Activated CD4-positive, alpha-beta T cell treated with anti-CD3 and anti-CD28 coated beads, Interleukin-2, amount 50 U/mL, for 1 hour (primary cell): Measurements from ENCODE around the gene MKRN2.
"Not testable (repeated sequence)": the region's sequence is repeated elsewhere in the genome, so short reads cannot be mapped to it uniquely, and the experiment has no call there.

Experiments used
- DNase-seq: peaks from one replicate; pipeline ENCODE4 v3.0.0-alpha.2; 2020

Gene MKRN2, protein sequence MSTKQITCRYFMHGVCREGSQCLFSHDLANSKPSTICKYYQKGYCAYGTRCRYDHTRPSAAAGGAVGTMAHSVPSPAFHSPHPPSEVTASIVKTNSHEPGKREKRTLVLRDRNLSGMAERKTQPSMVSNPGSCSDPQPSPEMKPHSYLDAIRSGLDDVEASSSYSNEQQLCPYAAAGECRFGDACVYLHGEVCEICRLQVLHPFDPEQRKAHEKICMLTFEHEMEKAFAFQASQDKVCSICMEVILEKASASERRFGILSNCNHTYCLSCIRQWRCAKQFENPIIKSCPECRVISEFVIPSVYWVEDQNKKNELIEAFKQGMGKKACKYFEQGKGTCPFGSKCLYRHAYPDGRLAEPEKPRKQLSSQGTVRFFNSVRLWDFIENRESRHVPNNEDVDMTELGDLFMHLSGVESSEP

DNA sequence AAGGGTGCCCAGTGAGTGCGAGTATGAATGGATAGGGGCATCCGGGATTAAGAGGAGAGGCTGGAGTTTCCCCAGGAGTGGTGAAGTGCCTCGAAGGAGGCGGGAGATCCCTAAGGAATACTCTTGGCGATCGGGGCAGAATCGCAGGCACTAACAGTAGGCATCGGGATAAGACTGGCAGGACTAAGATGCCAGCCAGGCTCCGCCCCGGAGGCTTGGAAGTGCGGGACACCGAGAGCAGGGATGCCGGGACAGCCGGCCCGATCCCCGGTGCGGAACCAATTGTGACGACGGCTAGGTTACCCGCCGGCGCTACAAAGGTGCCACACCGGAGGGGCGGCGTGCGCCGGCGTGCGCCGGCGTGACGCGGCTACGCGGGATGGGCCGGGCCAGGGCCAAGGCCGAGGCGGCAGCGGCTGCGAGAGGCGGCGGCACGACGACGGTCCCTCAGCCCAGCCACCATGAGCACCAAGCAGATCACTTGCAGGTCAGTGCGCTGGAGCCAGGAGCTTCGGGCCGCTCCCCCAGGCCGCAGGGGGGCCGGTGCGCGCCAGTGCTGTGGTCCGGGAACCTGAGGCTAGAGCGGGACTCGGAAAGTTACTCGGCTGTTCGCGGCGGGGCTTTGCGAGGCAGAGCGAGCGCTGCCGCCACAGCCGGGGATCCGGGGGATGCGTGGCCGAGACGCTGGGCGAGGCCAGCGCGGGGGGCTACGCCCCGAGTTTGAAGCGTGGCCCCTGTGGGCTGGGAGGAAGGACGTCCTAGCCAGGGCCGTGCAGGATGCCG lies at the start of gene MKRN2:
TSS of gene MKRN2 (plus strand) at position 398 of the 783 bp plus-strand sequence. CDS start at position 462, 64 bp downstream.
- peak; percentile 79 for DNase-seq

DNA sequence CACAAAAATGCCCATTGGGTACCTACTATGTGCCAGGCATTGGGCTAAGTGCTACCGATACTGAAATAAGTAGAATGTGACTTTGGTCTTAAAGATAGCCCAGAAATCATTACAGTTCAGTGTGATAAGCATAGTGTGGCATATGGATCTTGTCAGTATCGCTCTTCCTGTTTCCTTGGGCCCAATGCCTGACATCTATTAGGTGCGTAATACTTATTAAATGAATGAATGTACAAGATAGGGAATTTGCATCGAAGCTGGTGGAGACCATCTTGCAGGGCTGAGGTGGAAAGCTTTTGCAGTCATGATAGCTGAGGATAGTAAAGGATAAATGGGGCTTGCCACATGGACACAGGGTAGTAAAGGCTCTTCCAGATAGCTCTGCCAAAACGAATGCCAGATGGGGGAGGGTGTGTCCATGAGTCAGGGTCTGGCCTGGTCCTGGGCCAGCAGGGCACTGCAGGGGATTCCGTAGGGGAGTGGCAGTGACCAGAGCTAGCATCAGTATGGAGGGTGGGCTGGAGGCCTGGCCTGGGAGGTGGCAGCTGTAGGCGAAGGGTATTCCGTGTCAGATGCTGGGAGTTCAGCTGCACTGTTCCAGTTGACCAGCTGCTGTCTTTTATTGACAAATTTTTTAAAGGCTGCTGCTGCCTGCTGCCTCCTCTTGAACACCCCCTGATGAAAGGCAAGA lies 49.2 kb upstream of the MKRN2 start:
- no peak for DNase-seq

DNA sequence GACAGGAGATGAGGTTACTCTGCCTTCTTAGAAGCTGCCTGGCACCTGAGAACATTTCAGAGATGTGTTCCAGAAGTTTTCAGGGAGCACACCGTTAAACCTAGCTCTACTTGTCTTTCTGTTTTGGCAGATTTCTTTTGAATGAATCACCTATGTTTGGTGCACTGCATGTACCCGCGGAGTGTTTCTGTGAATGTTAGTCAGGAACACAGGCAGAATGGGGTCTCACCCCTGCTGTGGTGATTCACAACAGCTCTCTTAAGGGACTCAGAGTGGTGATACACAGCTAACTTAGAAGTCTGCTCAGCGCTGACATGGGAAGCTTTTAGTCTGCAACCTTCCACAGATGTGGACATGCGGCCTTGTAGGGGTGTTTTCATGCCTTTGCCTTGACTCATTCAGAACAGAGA lies 48.6 kb upstream of the MKRN2 start:
- no peak for DNase-seq

DNA sequence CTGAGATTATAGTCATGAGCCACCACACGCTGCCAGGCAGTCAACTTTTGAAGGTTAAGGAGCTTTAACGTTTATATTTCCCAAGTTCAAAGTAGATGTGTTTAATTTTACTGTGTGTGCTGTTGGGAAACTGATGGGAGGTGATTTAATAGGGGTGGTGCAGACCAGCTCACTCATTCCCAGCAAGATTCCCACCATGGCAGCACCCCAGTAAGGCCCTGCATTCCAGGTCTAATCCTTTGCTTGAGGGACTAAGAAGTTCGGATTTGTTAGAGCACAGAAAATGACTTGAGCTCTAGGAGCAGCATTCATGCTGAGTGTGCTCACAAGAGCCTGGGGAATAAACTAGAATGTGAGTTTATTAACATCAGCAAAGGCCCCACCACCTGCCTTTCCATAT lies 47.4 kb upstream of the MKRN2 start:
- DNase-seq = no peak

DNA sequence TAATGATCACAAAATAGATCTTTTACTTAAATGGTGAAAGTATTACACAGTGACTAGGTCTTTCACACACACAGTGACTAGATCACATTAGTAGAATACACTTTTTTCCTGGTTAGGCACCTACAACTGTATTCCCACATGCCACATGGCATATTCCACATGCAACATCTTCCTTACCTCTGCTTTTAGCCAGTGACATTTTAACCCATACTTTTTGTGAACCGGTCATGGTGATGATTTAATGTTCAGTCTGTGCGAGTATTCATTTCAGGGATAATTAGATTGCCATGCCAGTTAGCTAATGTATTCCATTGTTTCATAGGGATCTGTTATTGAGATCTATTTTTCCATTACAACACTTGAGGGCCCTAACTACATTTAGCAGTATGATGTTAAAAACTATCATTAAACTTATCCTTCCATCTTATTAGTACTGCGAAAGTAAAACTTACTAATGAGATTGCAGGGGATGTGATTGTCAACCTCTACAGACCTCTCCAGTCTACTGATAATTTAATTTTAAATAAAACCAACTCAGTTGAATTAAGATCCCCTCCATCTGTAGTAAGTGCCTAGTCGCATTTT lies 44.3 kb upstream of the MKRN2 start:
- no peak for DNase-seq

DNA sequence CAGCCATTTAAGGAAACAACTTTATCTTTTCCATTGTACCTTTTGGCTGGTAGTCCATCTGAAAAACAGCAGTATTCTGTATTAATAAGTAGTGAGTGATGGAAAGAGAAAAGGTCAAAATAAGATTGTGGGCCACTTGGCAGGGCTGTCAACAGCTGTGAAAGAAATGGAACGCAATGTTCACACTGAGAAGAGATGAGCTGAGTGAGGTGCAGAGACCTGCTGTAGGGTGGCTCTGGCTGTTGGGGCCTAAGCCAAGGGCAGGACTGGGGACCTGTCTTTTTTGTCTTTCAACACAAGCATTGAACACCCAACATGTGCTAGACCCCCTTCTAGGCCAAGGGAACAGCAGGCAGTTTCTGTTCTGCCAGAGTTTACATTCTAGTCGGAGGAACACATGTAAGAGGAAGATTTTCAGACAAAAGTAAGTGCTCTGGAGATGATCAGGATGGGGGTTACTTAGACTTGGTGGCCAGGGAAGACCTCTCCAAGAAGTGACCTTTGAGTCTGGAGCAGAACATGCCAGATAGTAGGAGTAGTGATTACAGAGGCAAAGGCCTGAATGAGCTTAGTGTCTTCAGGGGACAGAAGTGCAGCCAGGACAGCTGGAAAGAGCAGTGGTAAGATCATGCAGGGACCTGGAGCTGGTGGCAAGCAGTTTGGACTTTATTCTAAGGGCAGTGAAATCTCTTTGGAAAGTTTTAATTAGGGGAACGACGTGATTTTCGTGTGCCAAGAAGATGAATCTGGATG lies 43.0 kb upstream of the MKRN2 start:
- no peak for DNase-seq

DNA sequence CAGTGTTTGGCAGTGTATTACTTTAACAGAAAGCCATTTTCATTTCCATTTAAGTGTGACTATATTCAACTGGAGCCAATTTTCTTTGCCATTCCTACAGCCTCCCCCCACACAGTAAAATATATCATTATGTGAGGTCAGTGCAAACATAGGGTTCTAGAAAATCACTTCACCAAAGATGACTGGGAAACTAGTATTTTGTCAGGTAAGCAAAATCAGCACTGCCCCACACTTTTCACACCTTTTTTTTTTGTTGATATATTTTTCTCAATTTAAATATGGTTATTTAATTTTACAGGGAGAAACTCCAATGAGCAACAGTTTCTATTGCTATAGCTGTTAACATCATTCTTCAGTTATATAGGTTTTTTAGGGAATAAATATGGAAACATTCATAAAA lies 41.3 kb upstream of the MKRN2 start:
- DNase-seq = no peak

DNA sequence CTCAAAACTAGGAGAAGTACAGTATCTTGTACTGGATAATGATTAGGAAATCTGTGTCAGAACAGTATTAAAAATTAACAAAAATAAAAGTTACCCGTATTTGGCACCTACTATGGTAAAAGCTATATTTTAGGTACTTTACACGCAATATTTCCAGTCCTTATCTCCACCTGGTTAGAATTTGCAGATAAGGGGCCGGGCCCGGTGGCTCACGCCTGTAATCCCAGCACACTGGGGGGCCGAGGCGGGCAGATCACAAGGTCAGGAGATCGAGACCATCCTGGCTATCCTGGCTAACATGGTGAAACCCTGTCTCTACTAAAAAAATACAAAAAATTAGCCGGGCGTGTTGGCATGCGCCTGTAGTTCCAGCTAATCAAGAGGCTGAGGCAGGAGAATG lies 40.0 kb upstream of the MKRN2 start:
- DNase-seq = no peak

DNA sequence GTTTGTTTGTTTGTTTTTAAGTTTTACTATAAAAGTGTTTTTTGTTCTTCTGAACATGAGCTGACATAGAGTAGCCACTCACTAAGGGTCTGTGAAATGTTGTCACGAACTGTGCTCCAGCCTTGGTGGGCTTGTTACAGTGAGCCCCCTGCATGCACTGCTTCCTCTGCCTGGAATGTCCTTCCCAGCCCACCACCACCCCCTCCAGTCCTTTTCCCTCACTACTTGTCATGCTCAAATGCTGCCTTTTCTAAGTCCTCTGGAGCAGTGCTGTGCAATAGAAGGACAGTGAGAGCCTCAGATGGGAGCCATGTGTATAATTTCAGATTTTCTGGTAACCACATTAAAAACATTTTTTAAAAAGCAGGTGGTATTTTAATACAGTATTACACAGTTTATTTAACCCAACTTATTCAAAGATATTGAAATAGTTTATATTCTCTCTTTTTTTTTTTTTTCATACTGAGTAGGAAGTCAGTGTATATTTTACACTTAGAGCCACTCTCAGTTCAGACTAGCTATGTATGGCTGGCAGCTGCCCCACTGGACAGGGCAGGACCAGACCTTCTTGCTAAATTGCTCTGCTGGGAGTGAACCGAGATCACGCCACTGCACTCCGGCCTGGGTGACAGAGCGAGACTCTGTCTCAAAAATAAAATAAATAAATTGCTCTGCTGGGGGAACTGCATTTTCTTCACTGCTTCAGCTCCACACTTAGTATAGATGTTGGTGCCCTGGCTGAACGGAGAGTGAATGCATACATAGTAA lies 38.4 kb upstream of the MKRN2 start:
- DNase-seq = no peak

DNA sequence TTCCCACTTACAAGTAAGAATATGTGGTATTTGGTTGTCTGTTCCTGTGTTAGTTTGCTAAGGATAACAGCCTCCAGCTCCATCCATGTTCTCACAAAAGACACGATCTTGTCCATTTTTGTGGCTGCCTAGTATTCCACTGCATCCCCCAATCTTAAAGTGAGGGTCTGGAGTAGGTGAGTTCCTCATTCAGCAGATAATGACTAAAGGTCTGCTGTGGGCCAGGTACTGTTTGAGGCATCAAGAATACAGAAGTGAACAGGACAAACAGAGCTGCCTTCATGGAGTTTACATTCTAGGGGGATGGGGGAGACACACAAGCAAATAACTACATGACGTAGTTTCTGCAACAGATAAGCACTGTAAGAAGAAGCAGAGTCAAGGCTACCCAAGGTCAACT lies 35.9 kb upstream of the MKRN2 start:
- DNase-seq = no peak

DNA sequence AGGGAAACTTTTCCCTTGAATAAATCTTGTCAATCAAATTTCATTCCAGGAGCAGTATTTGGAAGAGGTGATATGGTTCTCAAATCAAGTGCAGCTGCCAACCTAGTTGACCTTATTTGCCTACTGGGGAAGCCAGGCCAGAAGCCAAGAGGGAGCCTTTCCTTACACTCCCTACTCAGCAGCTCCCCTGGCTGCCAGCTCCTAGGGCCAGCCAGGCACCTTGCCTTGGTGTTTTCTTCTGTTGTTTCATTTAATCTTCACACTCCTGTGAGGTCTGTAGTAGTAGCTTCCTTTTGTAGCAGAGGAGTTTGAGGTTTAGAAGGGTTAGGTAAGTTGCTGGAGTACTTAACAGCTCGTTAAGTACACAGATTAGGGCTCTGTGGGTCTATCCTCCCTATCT lies 34.2 kb upstream of the MKRN2 start:
- DNase-seq = no peak

DNA sequence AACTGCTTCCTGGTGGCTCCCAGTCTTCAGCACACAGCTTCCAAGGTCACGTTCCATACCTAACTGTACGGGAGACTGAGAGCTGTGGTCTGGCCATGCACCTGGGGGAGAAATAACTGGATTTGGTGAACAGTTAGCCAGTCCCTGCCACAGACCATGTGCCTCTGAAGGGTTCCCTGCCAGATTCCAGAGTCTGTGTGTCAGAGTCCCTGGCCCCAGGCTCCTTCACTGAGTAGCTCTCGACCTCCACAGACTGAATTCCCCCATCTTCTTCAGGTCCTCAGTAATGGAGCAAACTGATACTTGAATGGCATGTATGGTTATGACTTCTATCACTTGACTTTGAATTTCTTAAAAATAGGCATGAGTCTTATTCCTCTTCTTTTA lies 29.1 kb upstream of the MKRN2 start:
- DNase-seq = no peak

DNA sequence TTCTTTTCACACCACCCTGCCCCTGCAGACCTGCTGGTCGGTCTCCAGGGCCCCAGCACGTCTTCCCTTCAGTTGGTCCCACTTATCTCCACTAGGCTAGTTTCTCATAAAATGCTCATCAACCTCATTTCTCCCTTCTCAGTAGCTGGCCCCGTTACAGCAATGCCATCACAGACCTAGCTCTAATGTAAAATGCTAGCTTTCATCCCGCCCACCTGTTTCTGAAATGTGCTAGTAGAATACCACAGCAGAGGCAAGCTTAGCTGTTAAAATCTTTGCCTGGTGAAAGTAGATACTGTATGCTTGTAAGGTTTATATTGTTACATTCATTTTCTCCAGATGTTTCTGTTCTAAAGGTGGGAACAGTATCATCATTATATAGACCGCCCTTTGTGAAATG lies 24.7 kb upstream of the MKRN2 start:
- DNase-seq = no peak

DNA sequence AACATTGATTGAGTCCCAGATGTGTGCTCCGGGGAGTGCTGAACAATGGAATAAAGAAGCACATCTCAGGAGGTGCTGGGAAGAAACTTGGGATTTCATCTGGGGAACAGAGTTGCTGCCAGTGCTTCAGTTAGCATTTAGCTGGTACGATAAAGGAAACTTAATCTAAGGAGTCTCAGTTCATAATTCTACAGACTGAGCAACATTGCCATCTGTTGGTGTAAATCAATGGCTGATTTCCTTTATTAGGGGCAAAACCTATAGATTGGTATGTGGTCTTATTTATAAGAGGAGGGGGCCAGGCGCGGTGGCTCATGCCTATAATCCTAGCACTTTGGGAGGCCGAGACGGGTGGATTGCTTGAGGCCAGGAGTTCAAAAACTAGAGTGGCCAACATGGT lies 20.5 kb upstream of the MKRN2 start:
- no peak for DNase-seq

DNA sequence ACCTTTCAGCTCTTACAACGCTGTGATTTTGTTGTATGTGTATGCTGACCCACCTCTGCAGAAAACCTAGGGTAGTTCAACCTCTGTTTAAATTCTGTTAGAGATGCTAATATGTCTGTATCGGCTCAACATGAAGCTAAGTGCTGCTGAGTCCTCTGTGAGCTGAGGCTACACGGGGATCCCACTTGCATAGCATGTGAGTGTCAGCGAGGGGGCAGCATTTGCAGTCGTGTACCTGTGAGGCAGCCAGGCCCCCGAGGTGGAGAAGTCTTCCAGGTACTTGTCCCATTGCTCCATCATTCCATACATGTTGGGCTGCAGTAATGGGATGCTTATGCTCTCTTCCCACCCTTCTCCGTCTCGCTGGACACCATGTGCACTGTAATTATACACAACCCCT lies 15.3 kb upstream of the MKRN2 start:
- no peak for DNase-seq

DNA sequence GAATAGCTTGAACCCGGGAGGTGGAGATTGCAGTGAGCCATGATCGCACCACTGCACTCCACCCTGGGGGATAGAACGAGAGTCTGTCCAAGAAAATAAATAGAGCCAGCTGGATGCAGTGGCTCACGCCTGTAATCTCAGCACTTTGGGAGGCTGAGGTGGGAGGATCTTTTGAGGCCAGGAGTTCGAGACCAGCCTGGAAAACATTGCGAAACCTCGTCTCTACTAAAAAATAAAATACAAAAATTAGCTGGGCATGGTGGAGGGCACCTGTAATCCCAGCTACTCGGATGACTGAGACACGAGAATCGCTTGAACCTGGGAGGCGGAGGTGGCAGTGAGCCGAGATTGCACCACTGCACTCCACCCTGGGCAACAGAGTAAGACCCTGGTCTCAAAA lies 13.4 kb upstream of the MKRN2 start:
- not testable (repeated sequence) for DNase-seq

DNA sequence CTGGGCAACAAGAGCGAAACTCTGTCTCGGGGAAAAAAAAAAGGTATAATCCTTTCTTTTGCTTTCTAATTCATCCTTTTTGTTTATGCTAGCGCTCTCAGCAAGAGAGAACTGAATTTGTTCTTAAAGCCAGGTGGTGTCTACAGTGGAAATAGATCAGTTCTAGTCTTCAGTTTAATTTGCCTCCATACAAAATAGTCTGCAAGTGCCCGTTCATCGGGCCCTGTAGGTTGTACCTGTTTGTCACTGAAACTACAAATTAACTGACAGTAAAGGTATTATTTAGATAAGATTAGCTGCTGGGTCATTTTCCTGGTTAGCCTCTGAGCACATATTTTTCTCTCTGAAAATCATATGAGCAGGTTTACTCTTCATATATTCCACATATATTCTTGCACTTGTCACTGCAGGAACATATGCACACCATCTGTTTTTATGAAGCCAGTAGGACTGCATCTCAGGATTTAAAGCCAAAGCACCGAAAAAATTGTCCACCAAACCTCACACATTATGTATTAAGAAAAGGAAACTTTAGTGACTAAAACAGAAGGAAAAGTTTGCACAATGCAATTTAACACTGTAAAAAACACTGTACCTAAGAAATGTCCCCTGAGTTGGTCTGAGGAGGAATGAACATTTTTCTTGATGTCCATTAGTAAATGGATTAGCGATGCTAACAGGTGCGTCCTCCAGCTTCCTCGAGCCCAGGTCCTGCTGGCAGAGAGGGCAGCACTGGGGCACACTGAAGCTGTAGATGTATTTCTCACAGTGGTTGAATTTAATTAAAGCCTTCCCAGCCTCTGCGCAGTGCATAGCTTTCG lies 12.0 kb upstream of the MKRN2 start:
- DNase-seq = no peak

DNA sequence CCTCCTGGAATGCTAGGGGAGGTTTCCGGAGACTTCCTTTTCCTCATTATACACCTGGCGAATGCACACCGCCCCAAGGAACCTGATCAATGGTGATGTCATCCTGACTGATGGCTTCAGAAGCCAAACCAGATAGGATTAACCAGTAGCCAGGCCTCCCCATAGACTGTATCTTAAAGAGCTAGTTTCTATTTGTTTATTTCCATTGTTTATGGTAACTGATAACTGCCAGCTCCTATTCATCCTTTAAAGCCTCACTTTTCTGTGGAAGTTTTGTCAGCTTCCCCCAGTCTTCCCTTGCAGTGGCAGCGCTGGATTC lies 11.5 kb upstream of the MKRN2 start, which contains the start of gene MKRN2OS:
TSS of gene MKRN2OS (minus strand) at position 27 of the 319 bp plus-strand sequence. CDS start 35 bp downstream, outside the sequence.
- DNase-seq = no peak

DNA sequence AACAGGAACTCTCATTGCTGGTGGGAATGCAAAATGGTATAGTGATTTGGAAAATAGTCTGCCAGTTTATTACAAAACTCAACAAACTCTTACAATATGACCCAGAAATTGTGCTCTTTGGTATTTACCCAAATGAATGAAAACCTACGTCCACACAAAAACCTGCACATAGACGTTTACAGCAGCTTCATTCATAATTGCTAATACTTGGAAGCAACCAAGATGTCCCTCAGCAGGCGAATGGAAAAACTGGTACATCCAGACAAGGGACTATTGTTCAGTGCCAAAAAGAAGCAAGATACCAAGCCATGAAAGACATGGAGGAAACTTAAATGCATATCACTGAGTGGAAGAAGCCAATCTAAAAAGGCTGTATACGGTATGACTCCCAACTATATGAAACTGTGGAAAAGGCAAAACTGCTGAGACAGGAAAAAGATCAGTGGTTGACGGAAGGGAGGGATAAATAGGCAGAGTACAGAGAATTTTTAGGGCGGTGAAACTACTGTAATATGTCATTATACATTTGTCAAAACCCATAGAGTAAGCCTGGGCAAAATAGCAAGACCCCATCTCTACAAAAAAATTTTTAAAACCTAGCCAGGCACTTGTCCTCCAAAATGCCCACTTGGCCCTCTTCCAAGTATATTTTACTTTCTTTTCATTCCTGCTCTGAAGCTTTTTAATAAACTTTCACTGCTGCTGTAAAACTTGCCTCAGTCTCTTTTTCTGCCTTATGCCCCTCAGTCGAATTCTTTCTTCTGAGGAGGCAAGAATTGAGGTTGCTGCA lies 6.7 kb upstream of the MKRN2 start:
- no peak for DNase-seq

DNA sequence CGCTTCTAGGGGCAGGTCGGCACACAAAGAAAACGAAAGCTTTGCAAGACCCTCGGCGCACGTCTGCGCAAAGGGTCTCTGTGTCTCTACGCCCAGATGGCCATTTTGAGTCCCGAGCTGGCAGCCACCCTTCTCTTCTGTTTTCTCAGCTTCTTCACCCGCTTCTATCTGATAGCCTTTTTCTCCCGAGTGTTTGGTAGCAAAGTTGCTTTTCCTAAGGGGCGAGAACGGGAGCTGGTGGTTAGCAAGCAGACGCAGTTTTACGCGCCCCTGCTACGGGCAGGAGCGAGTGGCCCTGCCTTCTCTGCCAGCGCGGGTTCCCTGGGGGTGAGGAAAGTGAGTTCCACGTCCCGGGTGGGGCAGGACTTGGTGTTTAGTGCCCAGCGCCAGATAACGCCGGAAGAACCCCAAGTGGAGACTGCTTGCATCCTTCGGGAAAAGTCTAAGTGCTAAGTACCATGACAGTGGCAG lies 2.9 kb upstream of the MKRN2 start:
- no peak for DNase-seq
